Measurements from ENCODE around the gene PTPN23.
"Not testable (repeated sequence)": the region's sequence is repeated elsewhere in the genome, so short reads cannot be mapped to it uniquely, and the experiment has no call there.

Gene PTPN23

DNA sequence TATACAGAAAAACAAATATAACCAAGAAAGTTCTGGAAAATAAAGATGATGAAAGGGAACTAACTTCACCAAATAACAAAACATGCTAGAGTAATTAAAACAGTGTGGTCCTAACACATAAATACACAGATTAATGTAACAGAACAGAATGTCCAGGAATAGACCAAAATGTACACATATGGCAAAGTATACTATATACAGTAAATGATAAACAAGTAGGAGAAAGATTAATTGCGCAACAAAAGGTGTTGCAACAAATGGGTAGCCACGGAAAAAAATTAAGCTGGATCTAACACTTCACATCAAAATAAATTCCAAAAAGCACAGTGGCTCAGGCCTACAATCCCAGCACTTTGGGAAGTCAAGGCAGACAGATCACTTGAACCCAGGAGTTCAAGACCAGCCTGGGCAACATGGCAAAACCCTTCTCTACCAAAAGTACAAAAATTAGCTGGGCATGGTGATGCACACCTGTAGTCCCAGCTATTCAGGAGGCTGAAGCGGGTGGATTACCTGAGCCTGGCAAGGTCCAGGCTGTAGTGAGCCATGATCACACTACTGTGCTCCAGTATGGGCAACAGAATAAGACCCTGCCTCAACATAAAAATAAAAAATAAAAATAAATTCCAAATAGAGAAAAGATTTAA is 75.1 kb downstream of the PTPN23 start:
- DNase-seq: no peak

GRCh38 chr3:47456984-47457383 is 76.2 kb downstream of the PTPN23 start:
- DNase-seq: no peak

DNA sequence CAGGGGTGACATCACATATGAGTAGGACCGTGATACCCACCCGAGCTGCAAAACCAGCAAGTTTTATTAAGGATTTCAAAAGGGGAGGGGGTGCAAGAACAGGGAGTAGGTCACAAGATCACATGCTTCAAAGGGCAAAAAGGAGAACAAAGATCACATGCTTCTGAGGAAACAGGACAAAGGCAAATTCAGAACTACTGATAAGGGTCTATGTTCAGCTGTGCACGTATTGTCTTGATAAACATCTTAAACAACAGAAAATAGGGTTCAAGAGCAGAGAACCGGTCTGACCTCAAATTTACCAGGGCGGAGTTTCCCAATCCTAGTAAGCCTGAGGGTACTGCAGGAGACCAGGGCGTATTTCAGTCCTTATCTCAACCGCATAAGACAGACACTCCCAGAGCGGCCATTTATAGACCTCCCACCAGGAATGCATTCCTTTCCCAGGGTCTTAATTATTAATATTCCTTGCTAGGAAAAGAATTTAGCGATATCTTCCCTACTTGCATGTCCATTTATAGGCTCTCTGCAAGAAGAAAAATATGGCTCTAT is 78.8 kb downstream of the PTPN23 start:
- not testable (repeated sequence) for DNase-seq

All from bone marrow (tissue), 2 donors.